Activated CD4-positive, alpha-beta T cell treated with anti-CD3 and anti-CD28 coated beads, Interleukin-2, amount 10 ng/mL, durations not matched to agents 24 days and 14 days (primary cell): ENCODE data around the gene NKAPD1. TPM values are rescaled to one million over a fixed set of nuclear protein-coding genes. Genes with fewer than 3 reads are reported as not detected.

ENCODE experiments used
- total RNA-seq: library from RNA; stranded (reverse); gene quantifications from 2 replicates; pipeline ENCODE4 v1.2.3, GENCODE V29; 2022

NKAPD1 gene
- total RNA-seq, 1 donor from 2014 or later = 24.4 TPM

Other genes starting within 250 kb of the NKAPD1 start
- gene ALG9, start 202.7 kb upstream of the NKAPD1 start, total RNA-seq = 32.6 and 32.9 TPM in 2 replicates
- 8.8 and 10.0 TPM in 2 replicates for gene FDXACB1, start 195.1 kb upstream of the NKAPD1 start, total RNA-seq
- 22.6 and 25.5 TPM in 2 replicates for gene CFAP68, start 194.8 kb upstream of the NKAPD1 start, total RNA-seq
- not detected in 2 replicates for gene CRYAB, start 162.5 kb upstream of the NKAPD1 start, total RNA-seq
- not detected in 2 replicates for gene HSPB2, start 161.6 kb upstream of the NKAPD1 start, total RNA-seq
- gene C11orf52, start 155.4 kb upstream of the NKAPD1 start, total RNA-seq = not detected in 2 replicates
- 22.2 and 23.3 TPM in 2 replicates for gene DIXDC1, start 137.0 kb upstream of the NKAPD1 start, total RNA-seq
- 59.2 and 61.8 TPM in 2 replicates for gene DLAT, start 48.9 kb upstream of the NKAPD1 start, total RNA-seq
- gene PIH1D2, start 282 bp upstream of the NKAPD1 start, total RNA-seq = 0.21 and 0.59 TPM in 2 replicates
- 86.3 and 89.7 TPM in 2 replicates for gene TIMM8B, start 12.5 kb downstream of the NKAPD1 start, total RNA-seq
- gene SDHD, start 12.6 kb downstream of the NKAPD1 start, total RNA-seq = 95.2 and 101 TPM in 2 replicates
- gene IL18, start 89.8 kb downstream of the NKAPD1 start, total RNA-seq = 0.12 TPM in 1 of 2 replicates, not detected in the other
- gene TEX12, start 93.1 kb downstream of the NKAPD1 start, total RNA-seq = not detected in 2 replicates
- gene BCO2, start 101.2 kb downstream of the NKAPD1 start, total RNA-seq = 0.83 and 1.1 TPM in 2 replicates
- 33.1 and 34.4 TPM in 2 replicates for gene PTS, start 152.1 kb downstream of the NKAPD1 start, total RNA-seq
- gene PLET1, start 186.6 kb downstream of the NKAPD1 start, total RNA-seq = not detected in 2 replicates